ENCODE measurements around the gene TLE7.
A peak's percentile ranks its signal among the peaks of the same experiment; 100 is the strongest.

Gene TLE7

DNA sequence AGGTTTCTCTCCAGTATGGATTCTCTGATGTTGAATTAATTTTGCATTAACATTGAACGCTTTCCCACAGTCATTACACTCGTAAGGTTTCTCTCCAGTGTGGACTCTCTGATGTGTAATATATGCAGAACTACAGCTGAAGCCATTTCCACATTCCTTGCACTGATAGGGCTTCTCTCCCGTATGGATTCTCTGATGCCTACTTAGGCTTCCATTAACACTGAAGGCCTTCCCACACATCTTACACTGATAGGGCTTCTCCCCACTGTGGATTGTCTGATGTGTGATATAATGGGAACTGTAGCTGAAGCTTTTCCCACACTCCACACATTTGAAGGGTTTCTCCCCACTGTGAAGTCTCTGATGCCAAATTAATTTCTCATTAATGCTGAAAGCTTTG, 7.2 kb upstream of the TLE7 start:
- no peak for DNase-seq (ENCODE audit: low read depth in 1 of 2, low spot score in 1 of 2)

DNA sequence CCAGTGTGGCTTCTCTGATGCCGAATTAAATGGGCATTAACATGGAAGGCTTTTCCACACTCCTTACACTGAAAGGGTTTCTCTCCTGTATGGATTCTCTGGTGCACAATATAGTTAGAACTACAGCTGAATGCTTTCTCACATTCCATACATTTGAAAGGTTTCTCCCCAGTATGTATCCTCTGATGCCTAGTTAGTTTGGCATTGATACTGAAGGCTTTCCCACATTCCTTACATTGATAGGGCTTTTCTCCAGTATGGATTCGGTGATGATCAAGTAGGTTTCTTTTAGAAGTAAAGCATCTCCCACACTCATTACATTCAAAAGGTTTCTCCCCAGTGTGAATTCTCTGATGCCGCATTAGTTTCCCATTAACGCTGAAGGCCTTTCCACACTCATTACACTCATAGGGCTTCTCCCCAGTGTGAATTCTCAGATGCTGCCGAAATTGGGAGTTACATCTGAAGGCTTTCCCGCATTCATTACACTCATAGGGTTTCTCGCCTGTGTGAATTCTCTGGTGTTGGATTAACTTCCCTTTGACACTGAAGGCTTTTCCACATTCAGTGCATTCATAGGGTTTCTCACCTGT, 6.5 kb upstream of the TLE7 start:
- no peak for DNase-seq (ENCODE audit: low read depth in 1 of 2, low spot score in 1 of 2)

DNA sequence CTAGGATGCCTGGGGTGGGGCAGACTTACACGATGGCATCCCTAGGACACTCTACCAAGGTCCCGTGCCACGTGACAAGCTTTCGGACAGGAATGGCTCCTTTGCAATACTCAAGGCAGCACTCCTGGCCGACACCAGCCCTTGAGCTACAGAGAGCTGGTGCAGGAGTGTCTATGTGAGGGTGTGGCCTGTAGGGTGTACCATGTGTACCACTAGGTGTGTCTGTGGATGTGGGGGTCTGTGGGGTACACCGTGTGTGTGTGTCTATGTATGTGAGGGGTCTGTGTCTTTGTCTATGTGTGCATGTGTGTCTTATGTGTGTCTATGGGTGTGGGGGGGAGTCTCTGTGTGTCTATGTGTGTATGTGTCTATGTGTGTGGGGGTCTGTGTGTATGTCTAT, 1.9 kb upstream of the TLE7 start:
- DNase-seq (ENCODE audit: low read depth in 1 of 2, low spot score in 1 of 2) = no peak

DNA sequence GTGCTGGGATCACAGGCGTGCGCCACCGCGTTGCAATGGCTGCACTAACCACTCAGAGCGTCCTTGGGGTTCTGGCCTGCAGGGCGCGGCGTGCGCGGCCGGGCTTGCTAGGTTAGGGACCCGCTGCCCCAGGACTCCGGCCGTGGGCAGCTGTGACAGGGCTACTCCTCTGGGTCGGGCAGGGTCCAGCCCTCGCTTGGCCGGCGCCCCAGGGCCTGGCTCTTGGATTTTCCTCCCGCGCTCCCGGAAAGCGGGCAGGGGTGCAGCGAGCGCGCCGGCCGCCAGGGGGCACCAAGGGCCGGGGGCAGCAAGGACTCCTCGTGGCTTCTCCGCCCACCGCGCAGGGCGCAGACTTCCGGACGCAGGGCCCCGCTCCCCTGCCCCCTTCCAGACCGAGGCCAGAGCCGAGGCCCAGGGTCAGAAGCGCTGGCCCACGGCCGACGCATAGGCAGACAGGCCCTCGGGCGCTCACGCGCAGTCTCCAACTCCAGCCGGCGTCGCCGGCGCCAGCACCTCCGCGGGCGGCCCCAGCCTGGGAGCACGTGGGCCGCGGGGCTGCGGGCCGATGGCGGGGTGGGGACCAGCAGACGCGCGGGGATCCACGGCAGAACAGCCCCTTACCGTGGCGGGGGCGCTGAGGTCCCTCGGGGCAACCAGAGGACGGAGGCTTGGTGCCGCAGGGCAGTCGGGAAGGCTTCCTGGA, 355 bp downstream of the TLE7 start:
- DNase-seq (ENCODE audit: low read depth in 1 of 2, low spot score in 1 of 2) = peak in 1 of 2 donors; percentile 17

DNA sequence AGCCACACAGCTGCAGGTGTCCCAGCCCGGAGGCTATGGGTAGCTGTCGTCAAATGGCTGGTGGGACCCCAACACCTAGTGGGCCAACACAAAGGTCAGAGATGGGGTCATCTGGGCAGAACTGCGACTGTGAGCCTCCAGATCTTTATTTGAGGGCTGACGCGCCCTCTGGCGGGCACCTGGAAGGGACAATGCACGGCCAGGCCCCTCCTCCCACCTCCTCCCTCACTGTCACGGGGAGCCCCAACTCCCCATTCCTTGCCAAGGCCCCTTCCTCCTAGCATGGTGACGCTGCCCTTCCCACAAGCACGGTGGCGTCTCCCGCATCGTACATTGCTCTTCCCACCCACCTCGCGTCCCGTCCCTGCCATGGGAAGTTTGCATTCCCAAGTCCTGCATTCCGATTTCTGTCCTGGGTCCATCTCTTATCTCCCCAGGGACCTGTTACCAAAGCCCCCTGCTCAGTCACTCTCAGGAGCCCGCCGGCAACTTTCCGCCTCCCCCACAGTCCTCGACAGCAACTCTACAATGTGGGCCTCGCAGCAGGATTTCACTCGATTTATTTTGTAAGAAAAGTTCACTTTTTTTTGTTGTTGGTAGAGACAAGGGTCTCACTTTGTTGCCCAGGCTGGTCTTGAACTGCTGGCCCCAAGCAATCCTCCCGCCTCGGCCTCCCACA, 1.0 kb downstream of the TLE7 start:
- no peak for DNase-seq (ENCODE audit: low read depth in 1 of 2, low spot score in 1 of 2)

DNA sequence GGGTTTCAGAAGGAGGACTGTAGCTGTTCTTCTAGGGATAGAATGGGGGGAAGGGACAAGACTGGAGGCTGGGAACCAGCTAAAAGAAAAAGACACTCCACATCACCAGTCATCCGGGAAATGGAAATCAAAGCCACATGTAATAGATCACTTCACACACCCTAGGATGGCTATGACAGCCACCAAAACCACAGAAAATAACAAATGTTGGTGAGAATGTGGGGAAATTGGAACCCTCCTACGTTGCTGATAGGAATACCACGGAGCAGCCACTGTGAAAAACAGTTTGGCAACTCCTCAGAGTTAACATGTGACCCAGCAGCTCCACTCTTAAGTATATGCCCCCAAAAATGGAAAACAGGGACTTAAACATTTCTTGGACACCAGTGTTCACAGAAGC, 2.3 kb downstream of the TLE7 start:
- DNase-seq (ENCODE audit: low read depth in 1 of 2, low spot score in 1 of 2) = no peak

DNA sequence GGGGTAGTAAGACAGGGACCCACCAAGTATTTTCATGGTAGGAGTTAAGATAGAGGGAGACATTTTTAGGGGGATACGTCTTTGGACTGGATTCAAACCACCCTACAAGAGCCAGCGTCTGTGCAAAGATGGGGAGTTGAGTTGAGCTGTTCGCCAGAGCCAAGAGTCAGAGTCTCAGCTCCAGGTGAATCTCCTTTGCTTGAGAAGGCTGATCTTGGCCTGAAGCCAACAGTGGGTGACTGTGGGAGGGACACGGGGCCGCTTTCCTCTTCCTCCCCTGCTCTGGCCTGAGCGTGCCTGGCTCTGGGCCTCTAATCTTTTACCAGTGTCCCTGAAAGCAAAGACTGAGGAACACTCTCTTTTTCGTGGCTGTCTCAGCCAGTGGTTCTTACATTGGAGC, 5.4 kb downstream of the TLE7 start:
- no peak for DNase-seq (ENCODE audit: low read depth in 1 of 2, low spot score in 1 of 2)

DNA sequence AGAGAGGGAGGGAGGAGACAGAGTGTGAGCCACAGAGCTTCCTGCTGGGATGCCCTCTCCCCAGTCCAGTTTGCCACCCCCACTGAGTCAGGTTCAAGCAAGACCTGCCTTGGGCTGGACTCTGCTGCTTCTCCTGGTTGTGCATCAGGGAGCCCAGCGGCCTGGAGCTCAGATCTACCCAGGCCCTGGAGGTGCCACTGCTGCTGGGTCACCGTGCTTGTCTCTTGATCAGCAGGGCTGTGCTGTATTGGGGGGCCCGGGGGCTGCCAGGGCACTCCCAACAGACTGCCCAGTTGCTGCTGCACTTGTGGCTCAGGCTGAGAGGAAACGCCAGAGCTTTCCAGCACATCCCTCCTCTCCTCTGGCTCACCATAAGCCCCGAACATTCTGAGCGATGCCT, 8.9 kb downstream of the TLE7 start:
- no peak for DNase-seq (ENCODE audit: low read depth in 1 of 2, low spot score in 1 of 2)

DNA sequence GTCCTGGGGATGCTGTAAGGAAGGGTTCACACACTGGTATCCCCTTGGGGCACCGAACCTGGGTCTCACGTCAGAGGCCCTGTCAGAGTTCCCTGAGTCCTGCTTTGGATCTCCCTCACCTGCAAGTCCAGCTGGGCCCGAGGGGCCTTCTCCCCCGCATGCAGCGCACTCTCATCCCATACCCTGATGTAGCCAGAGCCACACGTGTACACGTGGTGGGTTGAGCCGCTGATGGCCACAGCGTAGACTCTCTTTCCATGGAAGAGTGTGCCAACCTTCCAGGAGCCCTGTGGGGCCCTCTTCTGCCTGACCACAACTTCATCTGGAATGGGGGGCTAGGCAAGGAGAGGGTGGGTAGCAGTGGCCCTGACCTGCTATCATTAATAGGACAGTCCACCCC, 9.9 kb downstream of the TLE7 start:
- DNase-seq (ENCODE audit: low read depth in 1 of 2, low spot score in 1 of 2) = no peak

DNA sequence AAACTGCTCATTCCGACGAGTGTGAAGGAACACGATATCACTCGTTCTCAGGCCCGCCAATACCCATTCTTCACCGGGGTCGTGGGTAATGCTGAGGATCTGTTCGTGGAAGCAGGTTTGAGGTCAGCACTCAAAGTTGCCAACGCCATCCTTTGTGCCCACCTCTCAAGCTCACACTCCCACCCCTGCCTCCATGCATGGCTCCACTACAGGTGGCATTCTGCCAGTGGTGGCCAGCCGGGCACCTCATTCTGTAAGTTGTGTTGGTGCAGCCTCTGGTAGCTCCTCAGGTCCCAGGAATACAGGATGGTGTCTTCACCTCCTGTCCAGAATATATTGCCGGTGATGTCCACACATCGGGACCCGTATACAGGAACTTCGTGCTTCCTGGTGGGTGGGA, 10.7 kb downstream of the TLE7 start:
- no peak for DNase-seq (ENCODE audit: low read depth in 1 of 2, low spot score in 1 of 2)

DNA sequence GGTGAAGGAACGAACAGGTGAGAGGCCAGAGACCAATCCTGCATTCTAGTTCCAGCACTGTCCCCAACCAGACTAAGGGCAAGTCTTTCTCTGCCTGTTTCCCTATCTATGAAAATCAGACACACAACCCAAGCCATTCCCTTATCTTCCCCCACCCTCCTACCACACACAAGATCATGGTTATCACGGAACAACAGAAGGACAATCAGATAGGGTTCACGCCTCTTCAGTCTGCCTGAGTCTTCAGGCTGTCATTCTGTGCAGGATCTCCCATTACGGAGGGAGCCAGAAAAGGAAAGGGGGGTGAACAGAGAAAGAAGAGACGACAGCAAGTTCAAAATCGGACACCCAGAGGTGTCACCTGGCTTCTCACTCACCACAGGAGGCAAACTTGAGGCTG, 11.1 kb downstream of the TLE7 start:
- DNase-seq (ENCODE audit: low read depth in 1 of 2, low spot score in 1 of 2) = no peak

DNA sequence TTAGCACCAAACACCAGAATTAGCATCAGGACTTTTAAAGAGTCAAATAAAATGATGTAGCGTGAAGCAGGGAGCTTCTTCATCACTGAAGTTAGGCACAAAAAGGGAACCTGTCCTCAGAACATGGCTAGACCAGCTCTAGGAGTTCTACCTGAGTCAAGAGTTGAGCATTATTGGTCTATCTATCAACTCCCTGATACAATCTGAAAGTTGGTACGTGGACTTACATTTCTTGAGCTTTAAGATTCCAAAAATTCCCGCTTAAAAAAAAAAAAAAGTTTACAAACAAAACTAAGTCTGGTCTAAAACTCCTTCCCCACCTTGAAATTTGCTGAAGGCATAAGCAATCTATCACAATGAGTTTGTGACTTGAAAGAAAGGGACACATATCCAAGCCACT, 12.3 kb downstream of the TLE7 start:
- DNase-seq (ENCODE audit: low read depth in 1 of 2, low spot score in 1 of 2) = no peak

DNA sequence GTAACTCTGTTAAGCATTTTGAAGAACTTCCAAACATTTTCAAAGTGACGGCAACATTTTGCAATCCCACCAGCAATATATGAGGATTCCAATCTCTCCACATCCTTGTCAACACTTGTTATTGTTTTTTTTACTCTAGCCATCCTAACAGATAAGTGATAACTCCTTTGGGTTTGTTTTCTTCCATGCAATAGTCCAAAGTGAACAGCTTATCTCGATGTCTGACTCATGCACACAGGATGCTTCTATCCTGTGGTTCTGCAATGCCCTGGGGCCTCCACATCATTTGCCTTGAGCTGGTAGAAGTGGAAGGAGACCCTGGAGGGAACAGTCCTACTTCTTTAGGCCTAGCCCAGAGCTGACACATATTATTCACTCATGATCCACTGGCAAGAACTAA, 13.0 kb downstream of the TLE7 start:
- DNase-seq (ENCODE audit: low read depth in 1 of 2, low spot score in 1 of 2) = no peak

DNA sequence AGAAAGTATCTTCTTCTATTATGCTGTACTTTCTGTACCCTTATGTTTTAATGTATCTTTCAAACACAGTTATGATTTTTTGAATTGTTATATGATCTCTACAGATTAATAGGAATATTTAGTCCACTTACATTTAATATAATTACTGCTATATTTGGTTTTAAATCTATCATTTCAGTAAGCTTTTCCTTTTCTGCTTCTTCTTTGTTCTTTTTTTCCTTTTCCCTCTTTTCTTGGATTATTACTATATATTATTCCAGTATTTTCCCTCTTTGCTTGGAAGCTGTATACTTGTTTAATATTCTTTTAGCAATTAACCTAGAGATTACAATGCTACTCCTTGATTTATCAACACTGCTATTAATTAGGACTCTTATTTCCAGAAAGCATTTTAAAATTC, 13.5 kb downstream of the TLE7 start:
- no peak for DNase-seq (ENCODE audit: low read depth in 1 of 2, low spot score in 1 of 2)

DNA sequence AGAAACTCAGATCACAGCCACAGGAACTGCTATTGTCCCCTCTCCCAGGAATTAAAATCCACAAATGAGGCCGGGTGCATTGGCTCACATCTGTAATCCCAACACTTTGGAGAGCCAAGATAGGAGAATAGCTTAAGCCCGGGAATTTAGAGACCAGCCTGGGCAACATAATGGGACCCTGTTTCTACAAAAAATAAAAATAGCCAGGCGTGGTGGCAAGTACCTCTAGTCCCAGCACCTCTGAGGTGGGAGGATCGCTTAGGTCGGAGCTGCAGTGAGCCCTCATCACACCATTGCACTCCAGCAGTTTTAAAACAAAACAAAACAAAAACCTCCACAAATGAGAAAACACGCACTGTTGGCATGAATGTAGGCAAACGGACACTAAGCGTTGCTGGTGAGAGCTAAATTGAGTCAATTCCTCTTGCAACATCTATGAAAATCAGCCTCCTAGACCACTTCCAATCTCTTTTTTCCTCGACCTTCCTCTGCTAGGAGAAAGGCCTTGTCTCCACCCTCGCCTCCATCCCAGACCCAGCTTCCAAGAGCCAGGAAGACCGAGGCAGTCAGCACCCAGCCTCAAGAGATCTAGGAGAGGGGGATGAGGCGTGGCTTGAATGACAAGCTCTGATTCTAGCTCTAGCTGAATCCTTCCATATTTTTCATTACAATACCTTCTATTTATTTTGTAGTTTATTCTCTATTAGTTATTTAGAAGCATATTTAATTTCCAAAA, 14.8 kb downstream of the TLE7 start:
- no peak for DNase-seq (ENCODE audit: low read depth in 1 of 2, low spot score in 1 of 2)

DNA sequence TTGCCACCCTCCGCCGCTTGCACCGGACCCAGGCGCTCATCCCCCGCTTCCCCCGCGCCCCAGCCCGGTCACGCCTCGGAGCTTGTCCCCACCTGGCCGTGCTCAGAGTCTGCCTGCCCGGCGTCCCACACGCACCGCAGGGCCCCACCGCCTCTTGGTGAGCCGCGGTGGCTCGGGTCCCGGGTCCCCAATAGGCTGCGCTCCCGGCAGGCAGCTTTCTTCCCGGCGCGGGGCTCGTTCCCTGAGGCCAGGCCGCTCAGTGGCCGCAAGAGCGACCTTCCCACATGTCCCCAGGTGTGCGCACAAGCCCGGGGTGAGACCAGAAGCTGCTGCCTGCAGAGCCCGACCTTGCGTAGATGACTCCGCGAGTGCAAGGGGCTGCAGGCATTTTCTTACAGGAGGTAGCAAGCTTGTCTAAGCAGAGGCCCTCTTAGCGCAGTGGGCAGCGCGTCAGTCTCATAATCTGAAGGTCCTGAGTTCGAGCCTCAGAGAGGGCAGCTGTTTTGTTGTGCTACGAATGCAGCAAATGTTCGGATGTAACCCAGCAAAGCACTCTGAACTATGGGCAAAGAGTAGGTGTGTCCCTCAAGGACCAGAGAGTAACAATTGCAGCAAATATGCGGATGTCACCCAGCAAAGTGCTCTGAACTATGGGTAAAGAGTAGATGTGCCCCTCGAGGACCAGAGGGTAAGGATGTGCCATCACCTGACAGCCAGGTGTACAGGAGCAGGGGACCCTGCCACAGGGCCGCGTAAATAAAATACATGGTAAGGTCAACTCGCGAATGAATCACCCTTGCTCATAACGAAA, 15.6 kb downstream of the TLE7 start:
- DNase-seq (ENCODE audit: low read depth in 1 of 2, low spot score in 1 of 2) = no peak

DNA sequence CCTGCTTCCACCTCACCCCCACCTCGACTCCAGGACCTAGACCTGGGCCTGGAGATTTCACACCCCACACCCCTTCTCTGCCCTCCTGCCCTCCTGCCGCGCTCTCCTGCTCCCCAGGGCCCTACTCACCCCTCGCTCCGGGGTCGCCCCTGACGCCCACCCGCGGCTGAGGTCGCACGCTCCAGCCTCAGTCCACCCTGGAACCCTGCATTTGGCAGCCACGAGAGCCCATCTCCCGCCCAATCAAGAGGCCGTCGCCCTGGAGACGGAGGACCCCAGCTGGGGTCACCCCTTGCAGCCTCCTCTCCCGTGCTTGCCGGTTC, 16.1 kb downstream of the TLE7 start:
- no peak for DNase-seq (ENCODE audit: low read depth in 1 of 2, low spot score in 1 of 2)

DNA sequence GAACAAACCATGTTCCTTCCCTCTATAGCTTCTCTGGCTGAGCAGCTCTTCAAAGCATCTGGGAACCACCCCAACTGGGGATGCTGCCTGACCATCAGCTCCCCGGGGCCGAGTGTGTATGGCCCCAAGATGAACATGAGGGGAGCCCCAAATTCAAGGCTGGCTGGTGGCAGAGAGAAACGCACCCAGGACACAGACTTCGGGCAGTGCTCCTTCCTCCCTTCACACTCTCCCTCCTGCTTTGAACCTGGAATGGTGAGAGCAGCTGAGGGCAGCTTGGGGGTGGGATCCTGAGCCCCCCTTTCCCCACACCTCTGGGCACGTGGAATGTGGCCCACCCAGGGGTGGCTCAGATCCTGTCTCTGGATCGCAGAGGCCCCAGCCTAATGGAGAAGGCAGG, 17.2 kb downstream of the TLE7 start:
- DNase-seq (ENCODE audit: low read depth in 1 of 2, low spot score in 1 of 2) = no peak

DNA sequence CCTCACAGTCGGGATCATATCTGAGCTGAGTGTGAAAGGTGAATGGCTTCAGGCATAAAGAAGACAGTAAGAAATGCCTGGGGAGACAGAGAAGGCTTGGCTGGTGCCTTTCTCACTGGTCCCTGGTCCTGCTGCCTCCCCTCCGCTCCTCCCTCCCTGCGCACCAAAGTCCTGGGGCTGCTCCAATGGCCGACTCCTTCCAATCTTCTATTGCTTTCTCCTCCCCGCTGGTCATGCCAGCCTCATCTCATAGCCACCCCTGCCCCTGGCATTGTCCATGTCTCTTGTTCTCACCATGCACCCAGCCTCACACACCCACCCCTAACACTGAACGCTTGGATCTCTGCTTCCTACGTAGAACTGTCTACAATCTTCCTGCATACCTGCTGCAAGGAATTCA, 18.0 kb downstream of the TLE7 start:
- no peak for DNase-seq (ENCODE audit: low read depth in 1 of 2, low spot score in 1 of 2)

DNA sequence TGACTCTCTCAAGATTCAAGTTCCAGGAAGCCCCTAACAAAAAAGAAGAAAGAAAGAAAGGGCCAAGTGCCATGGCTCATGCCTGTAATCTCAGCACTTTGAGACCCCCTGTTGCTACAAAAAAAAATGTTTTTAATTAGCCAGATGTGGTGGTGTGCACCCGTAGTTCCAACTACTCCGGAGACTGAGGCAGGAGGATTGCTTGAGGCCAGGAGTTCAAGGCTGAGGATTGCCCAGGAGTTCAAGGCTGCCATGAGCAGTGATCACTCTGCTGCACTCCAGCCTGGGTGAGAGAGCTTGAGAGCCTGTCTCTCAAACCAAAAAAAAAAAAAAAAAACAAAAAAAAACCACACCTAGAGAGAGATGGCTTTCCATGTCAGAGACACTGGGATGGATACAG, 18.8 kb downstream of the TLE7 start:
- no peak for DNase-seq (ENCODE audit: low read depth in 1 of 2, low spot score in 1 of 2)

DNA sequence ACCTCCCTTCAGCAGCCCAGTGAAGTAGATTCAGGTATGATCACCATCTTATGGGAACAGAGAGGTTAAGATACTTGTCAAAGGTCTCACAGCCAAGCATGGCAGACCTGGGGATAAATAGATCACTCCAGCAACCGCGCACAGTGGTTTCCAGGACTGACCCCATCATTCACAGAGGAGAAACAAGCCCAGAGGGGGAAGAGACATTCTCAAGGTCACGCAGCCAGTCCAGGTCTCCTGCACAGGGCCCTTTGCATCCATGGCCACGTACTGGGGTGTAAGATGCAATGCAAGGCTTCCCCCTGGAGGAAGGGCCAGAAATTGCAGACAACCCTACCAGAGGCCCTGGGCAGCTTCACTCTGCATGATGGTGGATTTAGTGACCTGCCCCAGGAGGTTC, 19.9 kb downstream of the TLE7 start:
- DNase-seq (ENCODE audit: low read depth in 1 of 2, low spot score in 1 of 2) = no peak

Measured in stimulated activated CD4-positive, alpha-beta T cell treated with anti-CD3 and anti-CD28 coated beads, Interleukin-15, amount 100 ng/mL, for 1 hour (primary cell).